Activated CD4-positive, alpha-beta T cell treated with anti-CD3 and anti-CD28 coated beads, Interleukin-2, amount 50 U/mL, for 1 hour (primary cell): Measurements from ENCODE around the gene CAMSAP1.
"Not testable (repeated sequence)": the region's sequence is repeated elsewhere in the genome, so short reads cannot be mapped to it uniquely, and the experiment has no call there.

Experiments
- DNase-seq: peaks from one replicate; pipeline ENCODE4 v3.0.0-alpha.2; 2020

The CAMSAP1 gene

DNA sequence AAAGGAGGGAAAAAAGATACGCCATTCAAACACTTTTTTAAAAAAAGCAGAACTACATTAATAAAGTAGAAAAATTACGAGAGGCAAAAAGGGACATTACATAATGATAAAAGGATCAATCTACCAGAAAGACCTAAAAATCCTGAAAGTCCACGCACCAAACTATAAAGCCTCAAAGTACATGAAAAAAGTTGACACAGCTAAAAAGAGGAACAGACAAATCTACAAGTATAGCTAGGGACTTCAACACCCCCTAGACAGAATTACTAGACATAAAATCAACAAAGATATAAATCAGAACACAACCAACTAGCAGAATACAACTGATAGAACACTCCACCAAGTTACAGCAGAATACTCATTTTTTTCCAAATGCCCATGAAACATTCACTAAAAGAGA, 11.1 kb downstream of the CAMSAP1 start:
- DNase-seq, result no peak

GRCh38 chr9:135895202-135895848, 12.0 kb downstream of the CAMSAP1 start:
- DNase-seq, result no peak

GRCh38 chr9:135893104-135893503, 14.2 kb downstream of the CAMSAP1 start:
- DNase-seq, result no peak

- not testable (repeated sequence) for DNase-seq
These were observed 15.0 kb downstream of the CAMSAP1 start for GRCh38 chr9:135892327-135892726.

DNA sequence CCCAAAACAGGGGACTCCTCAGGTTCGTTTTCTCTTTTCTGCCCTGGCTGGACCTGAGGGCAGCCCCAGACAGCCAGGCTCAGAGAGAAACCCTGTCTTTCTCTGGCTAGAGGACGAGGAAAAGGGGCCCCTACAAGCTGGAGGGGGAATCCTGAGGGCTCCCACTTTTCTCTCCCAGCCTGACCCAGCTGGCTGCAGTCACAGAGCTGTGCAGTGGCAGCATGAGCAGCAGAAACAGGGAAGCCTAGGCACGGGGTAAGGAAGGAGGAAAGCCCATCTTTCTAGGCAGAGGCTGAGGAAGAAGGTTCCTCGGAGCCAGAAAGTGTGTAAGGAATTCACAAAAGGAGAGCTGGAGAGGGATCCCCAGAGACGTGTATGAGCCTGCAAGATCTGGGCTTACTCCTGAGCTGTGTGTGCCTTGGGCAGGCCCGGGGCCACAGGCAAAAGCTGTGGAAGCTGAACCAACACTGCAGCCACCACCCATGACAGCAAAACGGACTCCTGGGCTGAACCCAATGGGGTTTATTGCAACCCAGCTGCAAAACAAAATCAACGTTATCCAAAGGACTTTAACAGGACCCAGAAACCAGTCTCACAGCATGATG, 16.2 kb downstream of the CAMSAP1 start:
- DNase-seq, result no peak

DNA sequence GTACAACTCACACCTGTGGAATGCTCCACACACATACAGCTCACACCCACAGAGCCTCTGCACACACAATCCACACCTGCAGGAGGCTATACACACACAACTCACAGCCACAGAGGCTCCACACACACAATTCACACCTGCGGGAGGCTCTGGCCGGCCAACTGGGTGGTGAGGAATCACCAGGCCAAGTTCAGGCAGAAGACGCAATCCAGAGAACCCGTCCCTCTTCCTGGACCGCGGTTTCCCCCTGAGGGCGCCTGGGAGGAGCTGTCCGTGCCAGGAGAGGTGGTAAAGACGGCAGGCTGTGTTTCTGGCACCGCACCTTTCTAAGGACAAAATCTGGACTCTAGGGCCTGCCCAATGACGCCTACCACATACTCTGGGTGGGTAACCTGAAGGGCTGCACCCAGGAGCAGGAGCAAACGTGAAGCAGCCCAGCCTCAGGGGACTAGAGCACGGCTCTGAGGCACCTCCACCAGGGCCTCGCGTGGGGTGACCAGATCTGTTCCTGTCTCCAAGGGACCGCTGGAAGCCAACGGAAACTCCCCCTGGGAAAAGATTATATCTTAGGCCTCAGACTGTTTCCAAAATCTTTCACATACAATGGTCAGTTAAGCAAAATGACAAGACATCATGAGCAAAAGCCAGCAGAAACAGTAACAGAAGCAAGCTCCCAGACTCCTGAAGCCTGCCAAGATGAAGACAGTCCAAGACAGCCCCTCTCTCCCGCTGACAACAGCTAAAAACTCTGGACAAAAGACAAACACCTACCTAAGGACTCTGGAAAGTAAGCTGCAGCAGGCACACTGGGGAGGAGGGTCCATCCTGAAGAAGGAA, 16.9 kb downstream of the CAMSAP1 start:
- no peak for DNase-seq

- no peak for DNase-seq
These were observed 17.7 kb downstream of the CAMSAP1 start for GRCh38 chr9:135889564-135890189.

DNA sequence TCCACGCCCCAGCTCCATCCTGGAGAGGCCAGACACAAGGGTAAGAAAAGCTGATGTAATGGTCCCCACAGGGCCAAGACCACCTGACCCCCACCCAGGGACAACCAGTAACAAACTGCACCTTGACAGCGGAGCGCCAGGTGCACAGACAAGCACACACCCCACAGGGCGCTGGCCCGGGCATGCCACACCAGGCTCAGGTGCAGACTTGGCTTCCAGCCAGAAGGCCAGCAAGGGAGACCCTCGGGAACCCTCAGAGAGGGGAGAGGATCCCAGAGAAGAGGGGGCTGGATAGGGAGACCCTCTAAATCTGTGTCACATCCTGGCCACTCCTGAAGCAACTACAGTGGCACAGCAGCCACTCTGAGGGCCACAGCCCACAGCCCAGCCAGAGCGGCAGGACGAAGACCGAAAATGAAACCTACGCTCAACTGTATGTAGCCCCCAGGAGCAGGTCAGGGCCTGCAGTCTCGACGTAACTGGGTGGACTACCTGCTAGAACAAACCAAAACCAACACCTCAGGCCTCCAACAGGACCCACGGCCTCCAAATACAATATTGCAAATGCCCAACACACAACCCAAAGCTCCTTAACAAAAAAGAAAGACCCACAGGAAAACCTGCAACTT, 18.5 kb downstream of the CAMSAP1 start:
- DNase-seq, result no peak

- no peak for DNase-seq
These were observed 19.1 kb downstream of the CAMSAP1 start for GRCh38 chr9:135888126-135888765.

GRCh38 chr9:135887585-135888050, 19.7 kb downstream of the CAMSAP1 start:
- peak; percentile 51 for DNase-seq

DNA sequence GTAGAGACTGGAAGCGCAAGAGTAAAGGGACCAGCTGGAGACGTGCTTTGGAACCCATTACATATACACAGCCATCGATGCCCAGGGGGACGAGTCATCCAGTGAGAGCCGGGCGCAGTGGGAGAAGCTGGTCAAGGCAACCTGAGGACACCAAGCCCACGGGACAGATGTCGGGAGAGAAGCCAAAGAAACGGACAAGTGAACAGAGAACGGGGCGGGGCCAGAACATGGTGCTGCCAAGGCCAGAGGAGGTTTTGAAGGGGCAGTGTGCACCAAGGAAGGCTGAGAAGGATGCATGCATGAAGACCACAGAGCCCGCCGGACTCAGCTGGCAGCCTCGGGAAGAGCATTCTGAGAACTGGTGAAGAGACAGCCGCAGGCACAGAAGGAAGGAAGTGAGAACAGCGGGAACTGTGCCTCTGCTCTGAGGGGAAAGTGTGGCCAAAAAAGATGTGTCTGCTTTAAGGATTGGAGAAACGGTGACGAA, 20.3 kb downstream of the CAMSAP1 start:
- DNase-seq, result no peak

DNA sequence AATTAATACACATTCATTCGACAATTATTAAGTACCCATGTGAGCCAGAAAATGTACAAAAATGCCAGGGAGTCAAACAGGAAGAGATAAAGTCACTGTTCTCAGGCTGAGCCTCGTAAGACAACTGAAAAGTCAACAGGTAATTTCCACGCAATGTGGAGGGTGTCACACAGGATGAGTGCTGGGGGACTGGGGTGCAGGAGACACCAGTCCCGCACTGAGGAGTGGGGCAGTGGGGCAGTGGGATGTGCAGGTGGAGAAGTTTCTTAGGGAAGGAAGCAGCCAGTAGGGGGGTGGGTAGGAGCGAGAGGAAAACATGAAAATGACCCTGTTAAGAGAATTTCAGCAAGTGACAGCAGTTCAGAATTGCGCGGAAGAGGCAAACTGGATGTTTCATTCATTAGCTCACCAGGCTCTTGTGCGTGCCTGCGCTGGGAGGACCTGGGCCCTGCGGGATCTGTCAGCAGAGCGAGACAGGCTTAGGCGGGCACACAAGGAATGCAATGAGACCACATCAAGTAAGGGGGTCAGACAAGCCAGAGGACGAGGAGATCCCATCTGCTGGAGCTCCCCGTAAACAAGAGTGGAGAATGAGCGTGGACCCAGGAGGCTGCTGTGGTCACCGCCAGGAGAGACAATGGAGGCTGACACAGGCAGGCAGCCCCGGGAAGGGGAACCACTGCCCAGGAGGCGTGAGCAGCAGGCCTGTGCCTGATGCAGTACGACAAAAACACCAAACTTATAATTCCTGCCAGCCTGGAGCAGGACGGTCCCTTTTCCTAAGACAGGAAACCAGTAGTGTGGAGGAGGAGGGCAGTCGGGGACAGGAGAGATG, 21.0 kb downstream of the CAMSAP1 start:
- no peak for DNase-seq

DNA sequence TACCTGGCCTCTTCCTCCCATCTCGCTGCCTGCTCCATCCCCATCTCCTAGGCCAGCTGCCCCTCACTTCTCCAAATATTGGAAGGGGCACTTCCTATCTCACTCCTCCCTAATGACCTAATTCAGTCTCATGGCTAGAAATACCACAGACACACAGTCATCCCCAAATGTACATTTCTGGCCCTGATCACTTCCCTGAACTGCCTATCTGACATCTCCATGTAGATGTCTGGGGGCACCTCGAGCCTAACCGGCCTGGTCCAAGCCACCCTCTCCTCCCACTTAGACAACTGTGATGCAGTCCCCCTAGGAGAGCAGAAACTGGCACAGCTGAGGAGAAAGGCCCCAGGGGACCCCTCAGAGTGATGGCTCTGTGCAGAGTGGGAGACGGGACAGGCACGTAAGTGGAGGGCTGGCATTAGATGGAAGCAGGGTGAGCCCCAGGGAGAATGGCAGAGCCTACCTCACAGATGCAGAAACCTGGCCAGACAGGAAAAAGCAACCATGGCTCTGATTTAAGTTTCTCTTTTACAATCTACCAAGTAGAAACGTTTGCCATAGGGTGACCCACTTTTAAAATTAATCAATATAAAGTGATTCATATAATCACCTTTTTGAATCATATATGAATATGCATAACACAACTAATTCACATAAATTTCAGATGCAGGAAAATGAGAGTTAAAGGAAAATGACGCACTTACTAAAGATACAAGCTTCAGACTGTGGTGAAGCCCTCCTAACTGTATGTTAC, 22.1 kb downstream of the CAMSAP1 start:
- DNase-seq, result no peak

GRCh38 chr9:135884328-135885035, 22.9 kb downstream of the CAMSAP1 start:
- DNase-seq, result no peak

- no peak for DNase-seq
These were observed 23.8 kb downstream of the CAMSAP1 start for GRCh38 chr9:135883410-135884089.

GRCh38 chr9:135882011-135882410, 25.3 kb downstream of the CAMSAP1 start:
- DNase-seq, result no peak

DNA sequence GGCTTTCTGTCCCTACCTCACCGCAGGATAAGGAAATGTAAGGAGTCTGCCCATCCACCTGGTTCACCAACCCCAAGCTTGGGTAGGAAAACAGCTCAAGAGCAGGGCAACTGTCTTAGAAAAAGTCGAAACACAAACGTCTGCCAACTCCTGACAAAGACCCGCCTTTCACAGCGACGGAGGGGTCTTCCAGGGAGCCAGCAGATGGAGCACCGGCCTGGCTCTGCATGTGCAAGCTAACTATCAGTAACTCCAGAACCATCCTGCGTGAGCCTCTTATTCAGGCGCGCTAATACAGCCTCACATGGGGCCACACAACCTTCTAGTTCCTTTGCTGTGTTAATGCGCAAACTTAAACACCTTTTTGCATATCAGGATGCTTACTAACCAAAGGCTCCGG, 26.9 kb downstream of the CAMSAP1 start:
- DNase-seq, result no peak

DNA sequence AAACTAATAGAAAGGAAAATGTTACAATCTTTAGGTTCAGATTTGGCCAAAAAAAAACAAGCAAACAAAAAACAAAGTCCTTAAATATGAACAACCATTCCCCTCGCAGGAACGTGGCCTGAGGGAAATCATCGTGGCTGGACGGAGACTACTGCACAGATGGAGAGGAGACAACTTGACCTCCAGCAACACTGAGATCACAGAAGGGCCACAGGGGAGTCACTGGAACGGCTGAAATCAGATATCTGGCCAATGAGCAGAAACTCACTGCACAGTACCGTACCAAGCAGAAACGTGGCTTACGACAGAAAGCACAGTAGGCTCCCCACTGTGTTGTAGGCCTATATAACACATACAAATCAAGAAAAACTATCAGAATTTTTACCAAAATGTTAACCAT, 27.7 kb downstream of the CAMSAP1 start:
- no peak for DNase-seq

GRCh38 chr9:135879237-135879601, 28.1 kb downstream of the CAMSAP1 start:
- DNase-seq, result no peak
